Pancreas (tissue), 10 donors: ENCODE data around the gene DENND2A. TPM values are rescaled to one million over a fixed set of nuclear protein-coding genes. Genes with fewer than 3 reads are reported as not detected.
A peak's percentile ranks its signal among the peaks of the same experiment; 100 is the strongest.

Experiments
- ATAC-seq, 4 donors: fragments of 200-7000 bp; cut with Tn5 transposase; one replicate each; pipeline versions ENCODE4 v1.8.0 to v1.9.1; 2020; ENCODE audit warnings: mild to moderate bottlenecking in 4 of 4, moderate library complexity in 4 of 4
- DNase-seq, 6 donors: peaks; one replicate each; pipeline ENCODE4 v3.0.0-alpha.2; 2020
- FAIRE-seq: peaks from 2 replicates; lab custom pipeline; 2012; peaks lifted over from hg19 to GRCh38; lab: Jason Lieb, UNC
- H3K27ac ChIP-seq, 4 donors: fragments of 200-600 bp; sonication (generic); 1 replicate in 3 of 4; 2 replicates in 1 of 4; pipeline versions ENCODE4 v1.5.0 to v1.8.0; 2020
- H3K27me3 ChIP-seq, 4 donors: fragments of 200-600 bp; one replicate each; pipeline ENCODE4 v1.8.0; 2021
- H3K36me3 ChIP-seq, 3 donors: fragments of 200-600 bp; sonication (generic) in 1 of 3; one replicate each; pipeline versions ENCODE4 v1.5.0 to v1.8.0; 2020 to 2021
- H3K4me1 ChIP-seq, 3 donors: fragments of 200-600 bp; one replicate each; pipeline ENCODE4 v1.8.0; 2021
- H3K4me3 ChIP-seq, 4 donors: fragments of 200-600 bp; sonication (generic) in 2 of 4; one replicate each; pipeline versions ENCODE4 v1.5.0 to v1.8.0; 2020 to 2021
- H3K9me3 ChIP-seq, 4 donors: fragments of 200-600 bp; one replicate each; pipeline ENCODE4 v1.8.0; 2021
- WGBS, 2 donors: extraction: QIAGEN DNeasy Blood & Tissue Kit; methylation state at CpG; one replicate each; pipeline ENCODE4 v1.1.7; 2013; 5-methylcytosine and 5-hydroxymethylcytosine counted together
- intact Hi-C, 3 donors: fragments of 100-400 bp; cut with DNase I; formaldehyde crosslinking; loops; one replicate each; pipeline versions ENCODE4 v1.11.1 to v1.14.2; 2022
- polyA plus RNA-seq, 2 donors: library from polyadenylated mRNA; stranded (reverse); fragments of 200-250 nt; gene quantifications; one replicate each; pipeline ENCODE4 v1.2.3, GENCODE V29; 2013
- total RNA-seq, 6 donors: library from RNA; stranded (reverse); fragmentation: NEBNext Ultra II Directional in 4 of 6; extraction: Animal tissue kit (Norgen Biotek cat#: 25700) in 4 of 6; gene quantifications; one replicate each; pipeline versions ENCODE4 v1.2.1 to v1.2.4, GENCODE V29; 2021 to 2023
- TF ChIP-seq, protein P1 (sequence below), 4 donors: fragments of 200-600 bp; sonication (generic) in 3 of 4; IDR thresholded peaks; one replicate each; pipeline versions ENCODE4 v1.5.0 to v1.8.0; 2021; ENCODE audit warnings: antibody characterized with exemption in 4 of 4
- donor health status: healthy with polysubstance abuse.
- donor health status: DM: no; HTN: no; CAD: no; lungs with moderate emphysema.
- donor health status: DM: no; HTN: no; CAD: no.
- donor health status: control.
- donor health status: control.
- donor health status: Bipolar disorder and iron deficiency.
- donor health status: DM: yes; HTN: yes; CAD: no.
- donor health status: DM: no; HTN: no; CAD: no.
- donor health status: DM: no; HTN: no; CAD: no.
- donor health status: DM: yes; HTN: yes; CAD: no.

The DENND2A gene
- total and polyA plus RNA-seq, 8 donors = 1.1 to 5.0 (median 1.8) TPM

DNA sequence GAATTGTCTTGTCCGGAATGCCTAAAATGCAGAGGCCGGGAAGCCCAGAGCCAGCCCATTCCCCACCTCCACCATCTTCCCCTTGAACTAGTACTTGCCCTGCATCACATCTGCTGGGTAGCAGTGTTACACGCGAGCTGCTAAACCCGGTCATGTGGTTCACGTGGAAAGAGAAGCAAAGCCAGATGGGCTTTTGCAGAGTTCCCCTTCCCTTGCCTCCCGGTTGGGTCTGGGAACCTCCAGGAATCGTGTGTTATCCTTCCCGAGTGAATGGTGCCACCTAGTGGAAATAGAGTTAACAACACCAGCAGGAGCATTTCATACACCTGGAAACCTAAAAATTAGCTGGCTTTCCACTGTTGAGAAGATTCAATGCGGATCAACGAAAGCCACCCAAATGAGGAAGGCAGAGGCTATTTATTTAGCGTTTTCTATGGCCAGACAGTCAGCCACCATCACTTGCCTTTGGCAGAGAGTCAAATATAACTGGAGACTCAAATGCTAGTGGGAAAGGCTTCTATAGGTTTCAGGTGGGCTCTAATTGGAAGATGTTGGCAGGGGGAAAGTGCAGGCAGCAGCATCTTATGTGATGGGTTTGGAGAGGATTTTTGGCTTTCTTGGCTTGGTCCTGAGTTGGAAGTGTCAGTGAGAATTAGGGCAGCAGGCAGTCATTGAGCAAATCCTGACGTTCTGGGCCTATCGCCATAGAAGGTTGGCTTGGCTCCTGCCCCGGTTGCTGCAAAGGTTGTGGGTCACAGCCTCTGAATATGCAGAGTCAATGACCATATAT, 12.9 kb upstream of the DENND2A start:
- FAIRE-seq (no peak), ATAC-seq (peak; percentile 71 to 83 (median 82)), DNase-seq (peak in 5 of 6 donors; percentile 44 to 70 (median 54))
- intact Hi-C loops = loop anchor here in 2 of 3 donors (5.0 kb wide), 1 partner anchor 136 kb away; no protein-coding TSS in a partner anchor
- TF ChIP-seq, protein P1, sequence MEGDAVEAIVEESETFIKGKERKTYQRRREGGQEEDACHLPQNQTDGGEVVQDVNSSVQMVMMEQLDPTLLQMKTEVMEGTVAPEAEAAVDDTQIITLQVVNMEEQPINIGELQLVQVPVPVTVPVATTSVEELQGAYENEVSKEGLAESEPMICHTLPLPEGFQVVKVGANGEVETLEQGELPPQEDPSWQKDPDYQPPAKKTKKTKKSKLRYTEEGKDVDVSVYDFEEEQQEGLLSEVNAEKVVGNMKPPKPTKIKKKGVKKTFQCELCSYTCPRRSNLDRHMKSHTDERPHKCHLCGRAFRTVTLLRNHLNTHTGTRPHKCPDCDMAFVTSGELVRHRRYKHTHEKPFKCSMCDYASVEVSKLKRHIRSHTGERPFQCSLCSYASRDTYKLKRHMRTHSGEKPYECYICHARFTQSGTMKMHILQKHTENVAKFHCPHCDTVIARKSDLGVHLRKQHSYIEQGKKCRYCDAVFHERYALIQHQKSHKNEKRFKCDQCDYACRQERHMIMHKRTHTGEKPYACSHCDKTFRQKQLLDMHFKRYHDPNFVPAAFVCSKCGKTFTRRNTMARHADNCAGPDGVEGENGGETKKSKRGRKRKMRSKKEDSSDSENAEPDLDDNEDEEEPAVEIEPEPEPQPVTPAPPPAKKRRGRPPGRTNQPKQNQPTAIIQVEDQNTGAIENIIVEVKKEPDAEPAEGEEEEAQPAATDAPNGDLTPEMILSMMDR (IDR thresholded peaks at IDR 0.05) = peak; percentile 55 to 82 (median 78)
- Histone ChIP-seq H3K4me3 (no peak overlapping the region), H3K36me3 (no peaks in the 10 kb centered on the region), H3K27ac (no peak overlapping the region), H3K27me3 (no peaks in the 10 kb centered on the region), H3K9me3 (no peaks in the 10 kb centered on the region), H3K4me1 (peaks cover 0 to 16% (median 5%) of the 10 kb centered on the region in 3 donors)
- WGBS, 2 donors = 19% methylated on average over 15 of the region's 15 CpGs

DNA sequence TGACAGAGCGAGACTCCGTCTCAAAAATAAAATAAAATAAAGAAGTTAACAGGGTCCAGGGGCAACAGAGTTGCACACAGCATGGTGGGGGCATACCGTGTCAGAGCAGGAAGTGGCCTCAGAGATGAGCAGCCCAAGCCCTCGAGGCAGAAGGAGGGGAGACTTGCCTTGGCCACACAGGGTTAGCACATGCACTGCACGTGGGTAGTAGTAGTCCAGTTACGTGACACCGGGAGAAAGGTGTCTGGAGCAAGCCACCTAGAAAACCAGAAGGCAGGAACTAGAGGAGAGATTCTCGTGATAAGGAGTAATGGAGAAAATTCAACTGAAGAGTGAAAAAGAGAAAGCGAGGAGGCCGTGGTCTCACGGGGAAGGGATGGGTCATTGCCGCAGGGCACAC, 9.8 kb upstream of the DENND2A start:
- Histone ChIP-seq H3K27me3 (no peaks in the 10 kb centered on the region), H3K36me3 (no peaks in the 10 kb centered on the region), H3K4me3 (no peak overlapping the region), H3K9me3 (no peaks in the 10 kb centered on the region), H3K4me1 (peaks cover 0 to 3% (median 0%) of the 10 kb centered on the region in 3 donors), H3K27ac (no peak overlapping the region)
- ATAC-seq (no peak), FAIRE-seq (no peak), DNase-seq (peak in 1 of 6 donors; percentile 24)
- intact Hi-C loops = loop anchor here in 2 of 3 donors (5.0 kb wide), 1 partner anchor 133 kb away; no protein-coding TSS in a partner anchor
- TF ChIP-seq, protein P1 (IDR thresholded peaks at IDR 0.05) = no peak
- WGBS, 2 donors = 91 to 92% methylated on average over 12 of the region's 12 CpGs

DNA sequence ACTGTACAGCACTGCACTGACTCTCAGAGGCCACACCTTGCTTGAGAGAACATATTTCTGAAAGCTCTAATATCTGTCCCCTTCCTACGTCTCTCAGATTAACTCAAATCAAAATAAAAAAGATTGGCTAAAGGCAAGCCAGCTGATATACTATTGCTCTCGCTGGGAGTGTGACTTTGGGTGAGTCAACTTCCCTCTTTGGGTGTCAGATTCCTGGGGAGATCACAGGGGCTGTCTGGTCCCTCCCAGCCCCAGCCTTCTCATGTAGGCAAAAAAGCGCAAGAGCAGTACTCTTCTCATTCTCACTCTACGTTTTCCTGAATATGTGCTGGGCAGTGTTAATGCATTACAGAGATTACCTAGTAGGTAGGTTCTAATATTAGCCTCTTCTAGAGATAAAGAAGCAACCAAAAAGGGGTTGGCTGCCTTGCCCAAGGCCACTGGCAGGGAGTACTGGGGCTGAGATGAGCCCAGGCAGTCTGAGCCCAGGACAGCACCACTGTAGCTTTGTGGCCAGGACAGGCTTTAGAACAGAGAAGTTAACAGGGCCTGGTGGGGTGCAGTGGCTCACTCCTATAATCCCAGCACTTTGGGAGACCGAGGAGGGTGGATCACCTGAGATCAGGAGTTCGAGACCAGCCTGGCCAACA, 9.1 kb upstream of the DENND2A start:
- no peak for FAIRE-seq
- Histone ChIP-seq H3K4me3 (no peak overlapping the region), H3K27me3 (no peaks in the 10 kb centered on the region), H3K36me3 (no peaks in the 10 kb centered on the region), H3K9me3 (no peaks in the 10 kb centered on the region), H3K27ac (no peak overlapping the region), H3K4me1 (peaks cover 0 to 3% (median 0%) of the 10 kb centered on the region in 3 donors)
- TF ChIP-seq, protein P1 (IDR thresholded peaks at IDR 0.05) = no peak
- 74 to 85% methylated on average over 6 of the region's 6 CpGs for WGBS, 2 donors
- DNase-seq = peak in 1 of 6 donors; percentile 32
- no peak for ATAC-seq
- intact Hi-C loops = loop anchor here in 2 of 3 donors (5.0 kb wide), 1 partner anchor 132 kb away; no protein-coding TSS in a partner anchor

DNA sequence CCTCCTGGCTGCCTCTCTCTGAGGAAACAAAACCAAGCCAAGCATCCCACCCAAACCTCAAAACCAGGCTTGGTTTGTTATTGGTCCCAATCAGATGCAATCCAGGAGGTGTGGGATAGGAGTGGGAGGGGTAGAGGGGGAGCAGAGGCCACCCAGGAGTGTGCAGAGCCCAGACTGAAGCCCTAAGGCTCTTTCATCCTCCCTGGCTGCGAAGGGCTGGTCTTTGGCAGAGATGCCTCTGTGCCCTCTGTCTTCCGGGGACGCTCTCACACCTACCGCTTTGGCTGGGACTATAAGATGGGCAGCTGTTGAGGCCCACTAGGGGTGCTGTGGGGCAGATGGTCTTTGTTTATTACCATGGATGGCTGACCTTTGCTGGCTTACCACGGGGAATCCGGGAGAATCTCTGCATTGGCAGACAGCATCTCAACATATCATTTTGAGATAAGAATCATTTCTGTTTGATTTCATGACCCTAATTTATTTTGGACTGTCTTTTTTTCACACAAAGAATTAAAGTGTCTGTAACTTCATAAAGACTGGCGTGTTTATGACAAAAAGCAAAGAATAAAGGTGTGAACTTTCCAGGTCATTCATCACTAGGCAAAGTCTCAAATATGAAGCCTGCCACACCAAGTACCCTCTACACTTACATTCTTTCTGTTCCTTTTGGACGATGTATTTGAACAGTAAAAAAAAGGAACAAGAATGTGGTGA, 6.5 kb upstream of the DENND2A start:
- Histone ChIP-seq H3K4me1 (no peaks in the 10 kb centered on the region), H3K27ac (no peak overlapping the region), H3K27me3 (no peaks in the 10 kb centered on the region), H3K4me3 (no peak overlapping the region), H3K9me3 (no peaks in the 10 kb centered on the region), H3K36me3 (no peaks in the 10 kb centered on the region)
- FAIRE-seq = no peak
- 22% methylated on average over 8 of the region's 8 CpGs for WGBS, 2 donors
- TF ChIP-seq, protein P1 (IDR thresholded peaks at IDR 0.05) = peak in 2 of 4 donors; percentile 20 to 28
- intact Hi-C loops = no loop called here
- peak; percentile 56 to 90 (median 84) for ATAC-seq
- DNase-seq = peak in 2 of 6 donors; percentile 22 to 52
